ENCODE data around the gene KIF13A. TPM values are rescaled to one million over a fixed set of nuclear protein-coding genes. Genes with fewer than 3 reads are reported as not detected.
A peak's percentile ranks its signal among the peaks of the same experiment; 100 is the strongest.

KIF13A gene
- total RNA-seq, 4 donors from 2014 or later: 14.9 to 66.9 (median 37.3) TPM

GRCh38 chr6:17872908-17873307, 114.5 kb downstream of the KIF13A start:
- Histone ChIP-seq H3K4me1 (no peaks in the 10 kb centered on the region), H3K27me3 (no peaks in the 10 kb centered on the region), H3K27ac (peak overlapping the region in 1 of 2 donors; percentile 28), H3K9me3 (no peaks in the 10 kb centered on the region), H3K4me3 (no peak overlapping the region), H3K36me3 (no peaks in the 10 kb centered on the region)
- no peak for TF ChIP-seq POLR2A (IDR thresholded peaks at IDR 0.05)
- TF ChIP-seq, protein P1, sequence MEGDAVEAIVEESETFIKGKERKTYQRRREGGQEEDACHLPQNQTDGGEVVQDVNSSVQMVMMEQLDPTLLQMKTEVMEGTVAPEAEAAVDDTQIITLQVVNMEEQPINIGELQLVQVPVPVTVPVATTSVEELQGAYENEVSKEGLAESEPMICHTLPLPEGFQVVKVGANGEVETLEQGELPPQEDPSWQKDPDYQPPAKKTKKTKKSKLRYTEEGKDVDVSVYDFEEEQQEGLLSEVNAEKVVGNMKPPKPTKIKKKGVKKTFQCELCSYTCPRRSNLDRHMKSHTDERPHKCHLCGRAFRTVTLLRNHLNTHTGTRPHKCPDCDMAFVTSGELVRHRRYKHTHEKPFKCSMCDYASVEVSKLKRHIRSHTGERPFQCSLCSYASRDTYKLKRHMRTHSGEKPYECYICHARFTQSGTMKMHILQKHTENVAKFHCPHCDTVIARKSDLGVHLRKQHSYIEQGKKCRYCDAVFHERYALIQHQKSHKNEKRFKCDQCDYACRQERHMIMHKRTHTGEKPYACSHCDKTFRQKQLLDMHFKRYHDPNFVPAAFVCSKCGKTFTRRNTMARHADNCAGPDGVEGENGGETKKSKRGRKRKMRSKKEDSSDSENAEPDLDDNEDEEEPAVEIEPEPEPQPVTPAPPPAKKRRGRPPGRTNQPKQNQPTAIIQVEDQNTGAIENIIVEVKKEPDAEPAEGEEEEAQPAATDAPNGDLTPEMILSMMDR (IDR thresholded peaks at IDR 0.05): no peak
- no peak for DNase-seq
- intact Hi-C loops (cut with DNase I; ENCODE audit: low total_unique reads): no loop called here

GRCh38 chr6:17871836-17872235, 115.6 kb downstream of the KIF13A start:
- Histone ChIP-seq H3K4me3 (no peak overlapping the region), H3K9me3 (no peaks in the 10 kb centered on the region), H3K4me1 (no peaks in the 10 kb centered on the region), H3K27me3 (no peaks in the 10 kb centered on the region), H3K36me3 (no peaks in the 10 kb centered on the region), H3K27ac (peak overlapping the region; percentile 41 to 58)
- DNase-seq: no peak
- intact Hi-C loops (cut with DNase I; ENCODE audit: low total_unique reads): no loop called here
- TF ChIP-seq, protein P1 (IDR thresholded peaks at IDR 0.05): no peak
- no peak for TF ChIP-seq POLR2A (IDR thresholded peaks at IDR 0.05)

DNA sequence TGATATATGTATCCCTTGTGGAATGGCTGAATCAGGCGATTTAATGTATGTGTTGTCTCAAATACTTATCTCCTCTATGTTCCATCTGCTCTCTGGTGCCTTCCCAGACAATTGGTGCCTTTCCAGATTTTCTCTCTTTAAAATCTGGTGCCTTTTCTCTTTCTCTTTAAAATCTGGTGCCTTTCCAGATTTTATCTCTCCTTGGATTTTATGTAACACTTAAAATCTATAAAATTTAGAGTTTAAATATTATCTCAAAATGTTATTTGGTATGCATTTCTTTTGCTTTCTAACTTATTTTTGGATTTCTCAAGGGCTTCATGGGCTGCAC, 116.3 kb downstream of the KIF13A start:
- Histone ChIP-seq H3K36me3 (no peaks in the 10 kb centered on the region), H3K4me1 (no peaks in the 10 kb centered on the region), H3K27me3 (no peaks in the 10 kb centered on the region), H3K27ac (peak overlapping the region; percentile 41 to 58), H3K4me3 (no peak overlapping the region), H3K9me3 (no peaks in the 10 kb centered on the region)
- TF ChIP-seq POLR2A (IDR thresholded peaks at IDR 0.05): no peak
- TF ChIP-seq, protein P1 (IDR thresholded peaks at IDR 0.05): no peak
- intact Hi-C loops (cut with DNase I; ENCODE audit: low total_unique reads): no loop called here
- DNase-seq: no peak

DNA sequence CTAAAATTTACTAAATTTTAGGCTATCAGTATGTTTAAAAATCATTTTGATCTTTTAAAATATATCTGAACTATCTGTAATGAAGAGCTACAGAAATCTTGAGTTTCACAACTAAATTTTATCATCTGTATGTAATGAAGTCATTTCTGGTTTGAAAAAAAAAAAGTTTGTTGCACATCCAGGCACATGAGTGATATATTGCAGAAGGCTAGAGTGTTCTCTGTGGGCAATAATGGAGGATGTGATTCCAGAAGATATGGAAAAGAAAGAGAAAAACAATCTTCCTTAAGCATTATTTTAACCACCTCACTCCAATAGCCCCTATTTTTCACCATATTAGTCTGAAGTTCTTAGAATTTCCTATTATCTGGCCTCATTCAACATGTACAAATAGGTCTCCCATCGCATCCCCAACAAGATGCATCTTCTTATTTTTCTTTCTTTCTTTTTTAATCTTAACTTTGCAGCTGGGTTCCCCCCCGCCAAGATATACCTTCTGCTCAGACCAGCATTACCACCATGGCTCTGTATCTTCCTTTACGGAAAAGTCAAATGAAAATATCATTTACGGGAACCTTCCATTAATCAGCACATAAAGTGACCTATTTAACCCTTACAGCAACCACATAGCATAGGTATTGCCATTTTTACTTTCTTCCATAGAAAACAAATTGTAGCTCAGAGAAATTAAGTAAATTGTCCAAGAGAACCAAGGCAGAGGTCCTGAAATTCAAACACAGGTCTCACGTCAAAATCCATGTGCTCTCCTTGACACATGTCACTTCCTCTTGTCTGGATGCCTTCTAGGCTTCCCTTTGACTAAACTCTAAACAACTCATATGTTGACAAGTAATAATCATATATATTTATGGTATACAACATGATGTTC, 116.9 kb downstream of the KIF13A start:
- no peaks in the 10 kb centered on the region for H3K4me1 ChIP-seq
- DNase-seq: no peak
- intact Hi-C loops (cut with DNase I; ENCODE audit: low total_unique reads): no loop called here
- H3K27ac ChIP-seq: peak overlapping the region in 1 of 2 donors; percentile 66
- TF ChIP-seq, protein P1 (IDR thresholded peaks at IDR 0.05): no peak
- TF ChIP-seq POLR2A (IDR thresholded peaks at IDR 0.05): no peak
- no peaks in the 10 kb centered on the region for H3K9me3 ChIP-seq
- H3K36me3 ChIP-seq: no peaks in the 10 kb centered on the region
- H3K27me3 ChIP-seq: no peaks in the 10 kb centered on the region
- H3K4me3 ChIP-seq: no peak overlapping the region

DNA sequence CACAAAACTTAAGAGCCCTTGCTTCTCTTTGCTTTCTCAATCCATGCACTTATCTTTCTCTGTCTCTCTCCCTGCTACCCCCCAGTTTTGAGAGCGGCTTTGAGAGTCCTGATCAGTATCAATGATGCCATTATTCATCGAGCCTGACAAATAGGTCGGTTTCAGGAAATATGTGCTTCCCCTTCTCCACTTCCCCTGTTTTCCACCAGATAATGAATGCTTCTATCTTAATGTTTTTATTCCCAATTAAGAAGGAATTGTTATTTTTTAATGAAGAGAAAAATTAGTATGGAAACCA, 117.7 kb downstream of the KIF13A start:
- H3K27me3 ChIP-seq: no peaks in the 10 kb centered on the region
- no peak overlapping the region for H3K4me3 ChIP-seq
- H3K4me1 ChIP-seq: peaks cover 2 to 7% of the 10 kb centered on the region in 2 donors
- no peak for DNase-seq
- no peaks in the 10 kb centered on the region for H3K36me3 ChIP-seq
- intact Hi-C loops (cut with DNase I; ENCODE audit: low total_unique reads): no loop called here
- no peak for TF ChIP-seq POLR2A (IDR thresholded peaks at IDR 0.05)
- TF ChIP-seq, protein P1 (IDR thresholded peaks at IDR 0.05): no peak
- H3K9me3 ChIP-seq: no peaks in the 10 kb centered on the region
- H3K27ac ChIP-seq: peak overlapping the region; percentile 20 to 66
